Neuronal stem cell (in vitro differentiated cells): ENCODE results near the gene CYP2U1.
A peak's percentile ranks its signal among the peaks of the same experiment; 100 is the strongest.

Source experiments
- DNase-seq: peaks from one replicate; pipeline ENCODE4 v3.0.0-alpha.2; 2013; ENCODE audit warnings: low spot score
- H2AFZ ChIP-seq: one replicate; pipeline ENCODE4 v1.6.1; 2013; ENCODE audit warnings: mild to moderate bottlenecking, low read length, inconsistent platforms
- H2AK5ac ChIP-seq: 2 replicates; pipeline ENCODE4 v1.6.1; 2013; ENCODE audit warnings: low read depth, mild to moderate bottlenecking, inconsistent platforms, low read length, moderate library complexity, mixed read lengths
- H2BK120ac ChIP-seq: 2 replicates; pipeline ENCODE4 v1.6.1; 2013; ENCODE audit warnings: low read depth, mild to moderate bottlenecking, inconsistent platforms, low read length, moderate library complexity, mixed read lengths
- H2BK12ac ChIP-seq: one replicate; pipeline ENCODE4 v1.6.1; 2013; ENCODE audit warnings: low read length, inconsistent platforms
- H2BK15ac ChIP-seq: 2 replicates; pipeline ENCODE4 v1.6.1; 2013; ENCODE audit warnings: mild to moderate bottlenecking, low read length, inconsistent platforms, mixed read lengths
- H2BK5ac ChIP-seq: one replicate; pipeline ENCODE4 v1.6.1; 2013; ENCODE audit warnings: inconsistent platforms, mild to moderate bottlenecking, low read length, moderate library complexity
- H3K14ac ChIP-seq: one replicate; pipeline ENCODE4 v1.6.1; 2013; ENCODE audit warnings: low read length, inconsistent platforms
- H3K18ac ChIP-seq: 2 replicates; pipeline ENCODE4 v1.6.1; 2013; ENCODE audit warnings: low read length, inconsistent platforms
- H3K23ac ChIP-seq: 2 replicates; pipeline ENCODE4 v1.6.1; 2013; ENCODE audit warnings: low read depth, mild to moderate bottlenecking, mixed read lengths, low read length, inconsistent platforms; ENCODE audit not compliant: poor library complexity
- H3K27ac ChIP-seq: replicated peaks from 3 replicates; pipeline ENCODE4 v1.5.1; 2013; ENCODE audit warnings: low read length, inconsistent platforms
- H3K27me3 ChIP-seq, 3 experiments: 2 replicates each; pipeline ENCODE4 v1.6.1; 2013; ENCODE audit warnings: low read length in 3 of 3, mild to moderate bottlenecking in 2 of 3, inconsistent platforms in 1 of 3, low read depth in 1 of 3, mixed read lengths in 1 of 3, moderate library complexity in 1 of 3; ENCODE audit not compliant: control insufficient read depth in 3 of 3, insufficient read depth in 3 of 3
- H3K36me3 ChIP-seq, 2 donors: replicated peaks in 1 of 2; 2 replicates each; pipeline ENCODE4 v1.6.1; 2013; ENCODE audit warnings: low read length in 2 of 2; ENCODE audit not compliant: control insufficient read depth in 2 of 2, insufficient read depth in 2 of 2
- H3K4ac ChIP-seq: 2 replicates; pipeline ENCODE4 v1.6.1; 2013; ENCODE audit warnings: inconsistent platforms, mild to moderate bottlenecking, low read length, moderate library complexity
- H3K4me1 ChIP-seq, 2 donors: 1 replicate in 1 of 2; 2 replicates in 1 of 2; pipeline ENCODE4 v1.6.1; 2013; ENCODE audit warnings: low read length in 2 of 2, low read depth in 1 of 2; ENCODE audit not compliant: control insufficient read depth in 2 of 2, insufficient read depth in 1 of 2
- H3K4me2 ChIP-seq: one replicate; pipeline ENCODE4 v1.6.1; 2013; ENCODE audit warnings: mild to moderate bottlenecking, low read length, inconsistent platforms; ENCODE audit not compliant: insufficient read depth, poor library complexity, severe bottlenecking
- H3K4me3 ChIP-seq, 2 donors: 2 replicates each; pipeline ENCODE4 v1.5.1; 2013; ENCODE audit warnings: low read length in 2 of 2, mild to moderate bottlenecking in 2 of 2, inconsistent platforms in 1 of 2, moderate library complexity in 1 of 2
- H3K79me1 ChIP-seq: one replicate; pipeline ENCODE4 v1.6.1; 2013; ENCODE audit warnings: low read depth, mild to moderate bottlenecking, inconsistent platforms, low read length, moderate library complexity
- H3K9ac ChIP-seq: one replicate; pipeline ENCODE4 v1.6.1; 2013; ENCODE audit warnings: mild to moderate bottlenecking, low read depth, low read length, inconsistent platforms; ENCODE audit not compliant: poor library complexity
- H3K9me3 ChIP-seq, 2 donors: replicated peaks in 1 of 2; 2 replicates each; pipeline versions ENCODE3 to v1.6.1; 2013; ENCODE audit warnings: low read length in 2 of 2, mild to moderate bottlenecking in 2 of 2, inconsistent platforms in 1 of 2, low read depth in 1 of 2, mixed read lengths in 1 of 2, moderate library complexity in 1 of 2; ENCODE audit not compliant: control insufficient read depth in 2 of 2, insufficient read depth in 1 of 2
- H4K8ac ChIP-seq: one replicate; pipeline ENCODE4 v1.6.1; 2013; ENCODE audit warnings: low read depth, mild to moderate bottlenecking, inconsistent platforms, low read length, moderate library complexity
- H4K91ac ChIP-seq: one replicate; pipeline ENCODE4 v1.6.1; 2013; ENCODE audit warnings: low read length, low read depth, mild to moderate bottlenecking, inconsistent platforms; ENCODE audit not compliant: poor library complexity
- WGBS, 2 donors: extraction: QIAGEN DNeasy Blood & Tissue Kit; methylation state at CpG; one replicate each; pipeline ENCODE4 v1.1.7; 2013; ENCODE audit warnings: missing lambda C conversion rate in 2 of 2, mixed read lengths in 1 of 2; ENCODE audit not compliant: insufficient read length in 2 of 2, insufficient replicate concordance in 1 of 2; ENCODE audit errors: extremely low coverage in 2 of 2; 5-methylcytosine and 5-hydroxymethylcytosine counted together

Gene CYP2U1

GRCh38 chr4:107891299-107891698 is 40.0 kb upstream of the CYP2U1 start:
- H3K36me3 ChIP-seq = no peaks in the 10 kb centered on the region
- H3K4me3 ChIP-seq = no peak overlapping the region
- H3K9me3 ChIP-seq = peaks cover 4 to 13% of the 10 kb centered on the region in 2 donors

GRCh38 chr4:107893171-107894137 is 37.9 kb upstream of the CYP2U1 start:
- Histone ChIP-seq H4K91ac (no peak overlapping the region), H3K36me3 (no peaks in the 10 kb centered on the region), H2BK120ac (no peak overlapping the region), H3K9me3 (peaks cover 2 to 4% of the 10 kb centered on the region in 2 donors), H3K4me2 (no peak overlapping the region), H3K18ac (no peak overlapping the region), H3K14ac (no peak overlapping the region), H2BK12ac (no peak overlapping the region), H2AFZ (no peak overlapping the region), H2AK5ac (no peak overlapping the region), H3K79me1 (no peaks in the 10 kb centered on the region), H3K4me1 (peaks cover 0 to 3% of the 10 kb centered on the region in 2 donors), H3K27me3 (no peaks in the 10 kb centered on the region), H3K4ac (no peak overlapping the region), H3K23ac (no peak overlapping the region), H3K27ac (no peak overlapping the region), H2BK5ac (no peak overlapping the region), H4K8ac (no peak overlapping the region), H2BK15ac (no peak overlapping the region), H3K4me3 (no peak overlapping the region), H3K9ac (no peak overlapping the region)
- no peak for DNase-seq
- WGBS, 2 donors = no CpG with 5 or more reads among the region's 4 CpGs

More at GRCh38 chr4:107891299-107891698, 40.0 kb upstream of the CYP2U1 start:
- Histone ChIP-seq H2BK5ac (no peak overlapping the region), H2BK15ac (no peak overlapping the region), H4K91ac (no peak overlapping the region), H3K9ac (no peak overlapping the region), H4K8ac (no peak overlapping the region), H3K18ac (no peak overlapping the region), H2AFZ (no peak overlapping the region), H3K4ac (no peak overlapping the region), H3K27ac (no peak overlapping the region), H3K4me1 (peaks cover 0 to 3% of the 10 kb centered on the region in 2 donors), H3K23ac (no peak overlapping the region), H3K14ac (no peak overlapping the region), H3K4me2 (no peak overlapping the region), H2BK12ac (no peak overlapping the region), H2BK120ac (no peak overlapping the region), H3K79me1 (no peaks in the 10 kb centered on the region), H2AK5ac (no peak overlapping the region), H3K27me3 (no peaks in the 10 kb centered on the region)
- no peak for DNase-seq

DNA sequence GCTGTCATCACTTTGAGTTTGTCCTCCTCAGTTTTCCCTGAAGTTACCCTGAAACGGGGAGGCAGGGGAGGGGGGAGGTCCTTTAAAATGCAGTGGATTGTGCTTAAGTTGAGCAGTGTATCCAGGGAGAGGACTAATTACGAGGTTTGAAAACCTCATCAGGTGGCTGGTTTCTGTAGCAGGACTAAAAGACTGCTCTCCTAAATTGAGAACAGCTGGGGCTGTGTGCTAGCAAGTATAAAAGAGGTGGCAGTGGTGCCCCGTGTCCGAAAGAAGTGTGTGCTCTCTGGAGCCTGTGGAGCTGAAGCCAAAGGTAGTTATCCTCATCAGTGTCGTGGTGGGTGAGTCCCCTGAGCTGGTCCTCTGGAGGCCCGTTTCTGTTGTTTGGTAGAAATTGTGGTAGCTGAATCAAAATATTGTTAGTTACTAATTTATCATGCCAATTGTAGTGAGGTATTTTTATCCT is 37.2 kb upstream of the CYP2U1 start:
- Histone ChIP-seq H3K23ac (no peak overlapping the region), H3K4ac (no peak overlapping the region), H3K18ac (peak overlapping the region; percentile 58), H3K9ac (no peak overlapping the region), H3K4me3 (no peak overlapping the region), H3K79me1 (no peaks in the 10 kb centered on the region), H2BK5ac (no peak overlapping the region), H2AFZ (no peak overlapping the region), H3K4me2 (no peak overlapping the region), H2AK5ac (no peak overlapping the region), H3K9me3 (peaks cover under 1 to 2% of the 10 kb centered on the region in 2 donors), H2BK12ac (no peak overlapping the region), H2BK15ac (no peak overlapping the region), H4K91ac (no peak overlapping the region), H3K27me3 (no peaks in the 10 kb centered on the region), H2BK120ac (no peak overlapping the region), H3K36me3 (no peaks in the 10 kb centered on the region), H3K27ac (no peak overlapping the region), H3K14ac (no peak overlapping the region), H4K8ac (no peak overlapping the region), H3K4me1 (peaks cover 0 to 3% of the 10 kb centered on the region in 2 donors)
- DNase-seq = peak; percentile 14
- no CpG with 5 or more reads among the region's 6 CpGs for WGBS, 2 donors

GRCh38 chr4:107896158-107896645 is 35.1 kb upstream of the CYP2U1 start:
- H3K23ac ChIP-seq = no peak overlapping the region
- H3K4me1 ChIP-seq = peaks cover 0 to 3% of the 10 kb centered on the region in 2 donors
- H3K27me3 ChIP-seq = no peaks in the 10 kb centered on the region
- no peaks in the 10 kb centered on the region for H3K79me1 ChIP-seq
- no peak overlapping the region for H3K9ac ChIP-seq
- no peak overlapping the region for H2BK120ac ChIP-seq
- no peak overlapping the region for H3K18ac ChIP-seq
- H2BK5ac ChIP-seq = no peak overlapping the region
- no peak overlapping the region for H3K27ac ChIP-seq
- H3K4me2 ChIP-seq = no peak overlapping the region
- H2BK15ac ChIP-seq = no peak overlapping the region
- no peaks in the 10 kb centered on the region for H3K36me3 ChIP-seq
- no peak overlapping the region for H4K8ac ChIP-seq
- no peak overlapping the region for H2AK5ac ChIP-seq
- no peak overlapping the region for H2AFZ ChIP-seq
- H3K4me3 ChIP-seq = no peak overlapping the region
- no peak overlapping the region for H2BK12ac ChIP-seq
- H3K4ac ChIP-seq = no peak overlapping the region
- no CpG with 5 or more reads among the region's 2 CpGs for WGBS, 2 donors
- H3K14ac ChIP-seq = no peak overlapping the region
- H4K91ac ChIP-seq = no peak overlapping the region
- DNase-seq = no peak
- H3K9me3 ChIP-seq = peaks cover 0 to 2% of the 10 kb centered on the region in 2 donors
